ENCODE measurements around the gene ARHGAP28.

Gene ARHGAP28

GRCh38 chr18:6687676-6688075 lies 41.8 kb upstream of the ARHGAP28 start:
- Histone ChIP-seq H3K9me3 (ENCODE audit: severe bottlenecking) (no peaks in the 10 kb centered on the region), H3K4me3 (ENCODE audit: severe bottlenecking) (no peak overlapping the region), H3K36me3 (ENCODE audit: low read depth) (no peaks in the 10 kb centered on the region), H3K4me1 (ENCODE audit: insufficient read depth, poor library complexity, severe bottlenecking) (no peaks in the 10 kb centered on the region), H3K27ac (ENCODE audit: poor library complexity, severe bottlenecking) (no peak overlapping the region), H3K27me3 (ENCODE audit: insufficient read depth, poor library complexity, severe bottlenecking) (no peaks in the 10 kb centered on the region)
- ATAC-seq (ENCODE audit: low read depth): no peak
- DNase-seq (ENCODE audit: low spot score): no peak
- no peak for TF ChIP-seq CTCF (IDR thresholded peaks at IDR 0.05; ENCODE audit: poor library complexity, severe bottlenecking)

DNA sequence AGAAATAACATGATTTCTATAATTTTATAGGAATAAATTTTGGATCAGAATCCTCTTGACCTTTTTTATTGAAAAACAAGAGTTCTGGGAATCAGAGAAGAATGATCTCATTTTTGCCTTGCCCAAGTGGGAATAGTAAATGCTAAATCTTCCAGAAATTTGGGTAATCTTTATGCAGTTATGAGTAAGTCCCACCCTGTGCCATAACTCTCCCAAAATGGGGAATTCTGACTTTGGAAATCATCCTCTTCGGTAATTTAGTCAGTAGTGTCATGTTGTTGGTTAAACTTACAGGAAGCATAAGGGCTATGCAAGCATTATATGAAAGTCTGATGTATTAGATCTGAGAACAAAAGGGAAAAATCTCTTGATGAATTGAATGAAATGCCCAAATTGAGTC lies 20.6 kb upstream of the ARHGAP28 start:
- Histone ChIP-seq H3K36me3 (ENCODE audit: low read depth) (no peaks in the 10 kb centered on the region), H3K27me3 (ENCODE audit: insufficient read depth, poor library complexity, severe bottlenecking) (no peaks in the 10 kb centered on the region), H3K9me3 (ENCODE audit: severe bottlenecking) (no peaks in the 10 kb centered on the region), H3K4me3 (ENCODE audit: severe bottlenecking) (no peak overlapping the region), H3K4me1 (ENCODE audit: insufficient read depth, poor library complexity, severe bottlenecking) (no peaks in the 10 kb centered on the region), H3K27ac (ENCODE audit: poor library complexity, severe bottlenecking) (no peak overlapping the region)
- DNase-seq (ENCODE audit: low spot score): no peak
- no peak for ATAC-seq (ENCODE audit: low read depth)
- TF ChIP-seq CTCF (IDR thresholded peaks at IDR 0.05; ENCODE audit: poor library complexity, severe bottlenecking): no peak

DNA sequence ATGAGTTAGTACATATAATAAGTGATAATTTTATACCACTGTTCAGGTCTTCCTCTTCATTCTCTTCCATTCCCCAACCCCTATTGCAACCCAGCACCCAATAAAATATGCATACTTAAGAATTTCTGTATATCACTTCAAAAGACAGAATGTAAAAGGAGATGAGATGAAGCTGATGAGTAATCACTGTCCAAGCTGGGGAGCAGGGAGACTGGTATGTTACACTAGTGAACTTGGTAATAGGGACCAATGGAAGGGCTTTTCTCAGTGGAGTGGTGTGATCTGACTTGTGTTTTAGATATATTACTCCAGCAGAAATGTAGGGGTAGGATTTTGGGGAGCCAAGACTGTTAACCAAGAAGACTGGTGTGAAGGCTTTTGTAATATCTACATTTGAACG lies 18.0 kb upstream of the ARHGAP28 start:
- no peak for DNase-seq (ENCODE audit: low spot score)
- ATAC-seq (ENCODE audit: low read depth): no peak
- Histone ChIP-seq H3K4me3 (ENCODE audit: severe bottlenecking) (no peak overlapping the region), H3K4me1 (ENCODE audit: insufficient read depth, poor library complexity, severe bottlenecking) (no peaks in the 10 kb centered on the region), H3K27me3 (ENCODE audit: insufficient read depth, poor library complexity, severe bottlenecking) (no peaks in the 10 kb centered on the region), H3K36me3 (ENCODE audit: low read depth) (no peaks in the 10 kb centered on the region), H3K9me3 (ENCODE audit: severe bottlenecking) (no peaks in the 10 kb centered on the region), H3K27ac (ENCODE audit: poor library complexity, severe bottlenecking) (no peak overlapping the region)
- no peak for TF ChIP-seq CTCF (IDR thresholded peaks at IDR 0.05; ENCODE audit: poor library complexity, severe bottlenecking)

DNA sequence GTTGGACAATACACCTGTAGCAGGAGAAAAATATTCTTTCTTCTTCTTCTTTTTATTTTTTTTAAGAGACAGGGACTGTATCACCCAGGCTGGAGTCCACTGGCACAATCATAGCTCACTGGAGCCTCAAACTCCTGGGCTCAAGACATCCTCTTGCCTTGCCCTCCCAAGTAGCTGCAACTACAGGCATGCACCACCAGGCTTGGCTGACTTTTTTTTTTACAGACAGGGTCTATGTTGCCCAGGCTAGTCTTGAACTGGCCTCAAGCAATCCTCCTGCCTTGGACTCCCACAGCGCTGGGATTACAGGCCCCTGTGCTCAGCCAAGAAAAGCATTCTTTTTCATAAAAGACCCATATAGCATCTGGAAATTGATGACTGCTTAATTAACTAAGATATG lies 17.1 kb upstream of the ARHGAP28 start:
- ATAC-seq (ENCODE audit: low read depth): no peak
- H3K4me3 ChIP-seq (ENCODE audit: severe bottlenecking): no peak overlapping the region
- TF ChIP-seq CTCF (IDR thresholded peaks at IDR 0.05; ENCODE audit: poor library complexity, severe bottlenecking): no peak

GRCh38 chr18:6714010-6714409 lies 15.5 kb upstream of the ARHGAP28 start:
- Histone ChIP-seq H3K4me1 (ENCODE audit: insufficient read depth, poor library complexity, severe bottlenecking) (peaks cover 2% of the 10 kb centered on the region), H3K36me3 (ENCODE audit: low read depth) (no peaks in the 10 kb centered on the region), H3K4me3 (ENCODE audit: severe bottlenecking) (no peak overlapping the region), H3K27ac (ENCODE audit: poor library complexity, severe bottlenecking) (no peak overlapping the region), H3K27me3 (ENCODE audit: insufficient read depth, poor library complexity, severe bottlenecking) (no peaks in the 10 kb centered on the region), H3K9me3 (ENCODE audit: severe bottlenecking) (no peaks in the 10 kb centered on the region)
- DNase-seq (ENCODE audit: low spot score) (no peak), ATAC-seq (ENCODE audit: low read depth) (no peak)
- no peak for TF ChIP-seq CTCF (IDR thresholded peaks at IDR 0.05; ENCODE audit: poor library complexity, severe bottlenecking)

More for the DNA sequence above, 17.1 kb upstream of the ARHGAP28 start:
- H3K27ac ChIP-seq (ENCODE audit: poor library complexity, severe bottlenecking): no peak overlapping the region
- no peaks in the 10 kb centered on the region for H3K9me3 ChIP-seq (ENCODE audit: severe bottlenecking)
- H3K36me3 ChIP-seq (ENCODE audit: low read depth): no peaks in the 10 kb centered on the region
- no peaks in the 10 kb centered on the region for H3K4me1 ChIP-seq (ENCODE audit: insufficient read depth, poor library complexity, severe bottlenecking)
- H3K27me3 ChIP-seq (ENCODE audit: insufficient read depth, poor library complexity, severe bottlenecking): no peaks in the 10 kb centered on the region
- DNase-seq (ENCODE audit: low spot score): no peak

Measured in RWPE2 (cell line).